ENCODE results near the gene ECSCR. TPM values are rescaled to one million over a fixed set of nuclear protein-coding genes. Genes with fewer than 3 reads are reported as not detected.
"Not testable (repeated sequence)": the region's sequence is repeated elsewhere in the genome, so short reads cannot be mapped to it uniquely, and the experiment has no call there.

The ECSCR gene
- total and polyA plus RNA-seq, 10 of the 15 experiments (the other 5 are each of a cell fraction or from before 2014, with no cell fraction given): 0.15 to 0.83 (median 0.23) TPM; not detected in 3

DNA sequence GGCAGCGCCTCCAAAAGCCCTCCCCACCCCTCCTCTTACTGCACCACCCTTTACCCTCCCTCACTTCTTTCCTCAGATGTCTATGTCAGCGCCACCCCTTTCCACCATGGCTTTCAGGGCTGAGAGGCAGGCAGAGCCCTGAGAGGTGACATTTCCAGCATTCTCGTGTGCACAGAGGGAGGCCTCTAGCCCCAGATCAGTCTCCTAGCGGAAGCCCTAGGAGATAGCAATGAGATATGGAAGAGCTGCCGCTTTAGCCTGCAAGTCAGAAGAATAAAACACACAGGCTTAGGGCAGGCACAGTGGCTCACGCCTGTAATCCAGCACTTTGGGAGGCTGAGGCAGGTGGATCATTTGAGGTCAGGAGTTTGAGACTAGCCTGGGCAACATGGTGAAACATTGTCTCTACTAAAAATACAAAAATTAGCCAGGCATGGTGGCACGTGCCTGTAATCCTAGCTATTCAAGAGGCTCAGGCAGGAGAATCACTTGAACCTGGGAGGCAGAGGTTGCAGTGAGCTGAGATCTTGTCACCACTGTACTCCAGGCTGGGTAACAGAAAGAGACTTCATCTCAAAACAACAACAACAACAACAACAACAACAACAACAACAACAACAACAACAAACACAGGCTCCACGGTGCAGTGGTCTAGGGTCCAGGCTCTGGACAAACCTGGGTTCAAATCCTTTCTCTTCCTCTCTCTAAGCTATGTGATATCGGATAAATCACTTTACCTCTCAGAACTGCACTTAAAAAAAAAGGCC, 16.3 kb upstream of the ECSCR start:
- ChIA-PET SMC1A (ENCODE audit: uncharacterized antibody, unreplicated experiment) (interaction anchor here (0.6 to 2.2 kb wide), 8 partner anchors 17 to 86 kb away, joined by 3 to 9 read pairs (median 3); no protein-coding TSS in a partner anchor), CTCF (interaction anchor here (0.7 to 0.8 kb wide), 3 partner anchors 15 to 23 kb away, joined by 3 read pairs; no protein-coding TSS in a partner anchor), RAD21 (ENCODE audit: unreplicated experiment) (interaction anchor here (0.6 to 2.0 kb wide), 3 partner anchors 18 to 57 kb away, joined by 3 to 6 read pairs (median 4); no protein-coding TSS in a partner anchor), POLR2A (interaction anchor here (0.6 to 1.7 kb wide), 8 partner anchors 9 to 228 kb away, joined by 3 to 8 read pairs (median 3); no protein-coding TSS in a partner anchor)
- H3K27ac ChIP-seq (ENCODE audit: control insufficient read depth, insufficient read depth); ATAC-seq; H3K27me3 ChIP-seq (replicated peaks in 1 of 2; ENCODE audit: control insufficient read depth in 2 of 2, insufficient read depth in 2 of 2, low read length in 1 of 2); H3K9me3 ChIP-seq (replicated peaks; ENCODE audit: control insufficient read depth, insufficient read depth, low read length); DNase-seq (ENCODE audit: low read depth, low spot score); H3K9ac ChIP-seq (ENCODE audit: control insufficient read depth, insufficient read depth, low read length); FAIRE-seq; H3K79me2 ChIP-seq (ENCODE audit: control insufficient read depth, insufficient read depth, low read length); BruUV-seq (replicated peaks); H3K4me3 ChIP-seq; H2AFZ ChIP-seq (ENCODE audit: control insufficient read depth, low read depth, low read length); H3K36me3 ChIP-seq (ENCODE audit: control insufficient read depth in 2 of 2, insufficient read depth in 2 of 2, low read length in 1 of 2); H4K20me1 ChIP-seq (ENCODE audit: control insufficient read depth, insufficient read depth); intact Hi-C loops (cut with micrococcal nuclease; ENCODE audit: unreplicated experiment); in situ Hi-C loops (cut with MboI); H3K4me2 ChIP-seq (ENCODE audit: control insufficient read depth, insufficient read depth): not testable (repeated sequence)
- 66% methylated on average over 9 of the region's 9 CpGs for WGBS (ENCODE audit: insufficient coverage, insufficient replicate concordance, low lambda C conversion rate, missing lambda C conversion rate)
- H3K4me1 ChIP-seq (ENCODE audit: control insufficient read depth, insufficient read depth, low read length): peaks cover 34% of the 10 kb centered on the region
- peak in 1 of 2 experiments; percentile 54; a peak in 1 of 4 replicates for TF ChIP-seq BHLHE40 (IDR thresholded peaks at IDR 0.05; ENCODE audit: borderline replicate concordance in 1 of 2, low read depth in 2 of 2, low read length in 1 of 2)

DNA sequence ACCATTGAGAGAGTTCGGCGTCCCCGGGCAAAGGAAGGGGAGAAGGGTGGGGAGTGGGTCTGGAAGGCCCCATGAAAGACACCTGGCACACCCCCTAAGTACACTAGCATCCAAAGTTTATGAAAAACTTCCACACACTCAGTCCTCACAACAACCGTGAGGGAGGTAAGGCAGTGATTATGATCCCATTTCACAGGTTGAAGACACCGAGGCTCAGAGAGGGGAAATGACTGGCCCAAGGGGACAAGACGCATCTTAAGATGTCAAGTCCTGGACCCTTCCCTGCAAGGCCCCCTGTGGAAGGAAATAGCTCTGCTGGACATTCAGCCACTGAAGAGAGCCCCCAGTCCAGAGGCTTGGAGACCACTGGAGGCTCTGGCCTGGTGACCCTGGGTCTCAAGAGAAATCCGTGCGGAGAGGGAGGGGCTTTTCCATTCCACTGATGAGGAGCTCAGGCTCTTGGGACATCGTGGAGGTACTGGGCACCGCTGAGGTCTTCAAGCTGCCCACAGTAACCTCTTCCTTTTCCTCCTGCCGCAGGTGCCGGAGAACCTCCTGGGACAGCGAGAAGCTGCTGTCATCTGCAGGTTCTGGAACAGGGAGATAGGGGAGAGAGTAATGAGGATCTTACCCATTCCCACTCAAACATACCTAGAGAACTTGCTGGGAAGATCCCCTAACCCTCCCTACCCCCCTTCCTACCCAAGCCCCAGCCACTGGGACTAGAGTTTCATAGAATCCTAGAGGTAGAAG, 13.5 kb upstream of the ECSCR start:
- H3K4me1 ChIP-seq (ENCODE audit: control insufficient read depth, insufficient read depth, low read length): peaks cover 11% of the 10 kb centered on the region
- no TSS peak for BruUV-seq (replicated peaks)
- ChIA-PET RAD21 (ENCODE audit: unreplicated experiment) (interaction anchor here (0.6 kb wide), 1 partner anchor 183 kb away, joined by 3 read pairs; the partner anchor contains the start of gene MATR3), CTCF (no interaction called here), SMC1A (ENCODE audit: uncharacterized antibody, unreplicated experiment) (no interaction called here), POLR2A (interaction anchor here (0.5 to 0.6 kb wide), 2 partner anchors 12 to 18 kb away, joined by 4 to 5 read pairs; no protein-coding TSS in a partner anchor)
- H3K27me3 ChIP-seq (replicated peaks in 1 of 2; ENCODE audit: control insufficient read depth in 2 of 2, insufficient read depth in 2 of 2, low read length in 1 of 2): no peaks in the 10 kb centered on the region
- H3K9ac ChIP-seq (ENCODE audit: control insufficient read depth, insufficient read depth, low read length): no peak overlapping the region
- H3K4me2 ChIP-seq (ENCODE audit: control insufficient read depth, insufficient read depth): no peak overlapping the region
- peaks cover 0 to 4% of the 10 kb centered on the region in 2 experiments; a peak in 2 of 4 replicates for H3K36me3 ChIP-seq (ENCODE audit: control insufficient read depth in 2 of 2, insufficient read depth in 2 of 2, low read length in 1 of 2)
- in situ Hi-C loops (cut with MboI): no loop called here
- H2AFZ ChIP-seq (ENCODE audit: control insufficient read depth, low read depth, low read length): no peak overlapping the region
- intact Hi-C loops (cut with micrococcal nuclease; ENCODE audit: unreplicated experiment): no loop called here
- no peak for ATAC-seq
- H4K20me1 ChIP-seq (ENCODE audit: control insufficient read depth, insufficient read depth): no peaks in the 10 kb centered on the region
- no peak for FAIRE-seq
- no peak overlapping the region for H3K27ac ChIP-seq (ENCODE audit: control insufficient read depth, insufficient read depth)
- H3K9me3 ChIP-seq (replicated peaks; ENCODE audit: control insufficient read depth, insufficient read depth, low read length): no peaks in the 10 kb centered on the region
- no peaks in the 10 kb centered on the region for H3K79me2 ChIP-seq (ENCODE audit: control insufficient read depth, insufficient read depth, low read length)
- H3K4me3 ChIP-seq: no peak overlapping the region
- 76% methylated on average over 13 of the region's 13 CpGs for WGBS (ENCODE audit: insufficient coverage, insufficient replicate concordance, low lambda C conversion rate, missing lambda C conversion rate)
- no peak for DNase-seq (ENCODE audit: low read depth, low spot score)
- TF ChIP-seq ATF7 (IDR thresholded peaks at IDR 0.05; ENCODE audit: low read depth) (no peak), NR2C2 (IDR thresholded peaks at IDR 0.05; ENCODE audit: borderline replicate concordance, control insufficient read depth, insufficient read length, low read depth) (no peak), MTA2 (IDR thresholded peaks at IDR 0.05; ENCODE audit: low read depth) (no peak), POLR2A (IDR thresholded peaks at IDR 0.05; ENCODE audit: low read depth, low read length) (no peak), NR2F1 (conservative IDR thresholded peaks at IDR 0.05) (no peak), CREM (IDR thresholded peaks at IDR 0.05; ENCODE audit: low read depth) (no peak), SMARCA5 (IDR thresholded peaks at IDR 0.05) (no peak), IKZF1 (conservative IDR thresholded peaks at IDR 0.05) (no peak)
- TF ChIP-seq, protein P1, sequence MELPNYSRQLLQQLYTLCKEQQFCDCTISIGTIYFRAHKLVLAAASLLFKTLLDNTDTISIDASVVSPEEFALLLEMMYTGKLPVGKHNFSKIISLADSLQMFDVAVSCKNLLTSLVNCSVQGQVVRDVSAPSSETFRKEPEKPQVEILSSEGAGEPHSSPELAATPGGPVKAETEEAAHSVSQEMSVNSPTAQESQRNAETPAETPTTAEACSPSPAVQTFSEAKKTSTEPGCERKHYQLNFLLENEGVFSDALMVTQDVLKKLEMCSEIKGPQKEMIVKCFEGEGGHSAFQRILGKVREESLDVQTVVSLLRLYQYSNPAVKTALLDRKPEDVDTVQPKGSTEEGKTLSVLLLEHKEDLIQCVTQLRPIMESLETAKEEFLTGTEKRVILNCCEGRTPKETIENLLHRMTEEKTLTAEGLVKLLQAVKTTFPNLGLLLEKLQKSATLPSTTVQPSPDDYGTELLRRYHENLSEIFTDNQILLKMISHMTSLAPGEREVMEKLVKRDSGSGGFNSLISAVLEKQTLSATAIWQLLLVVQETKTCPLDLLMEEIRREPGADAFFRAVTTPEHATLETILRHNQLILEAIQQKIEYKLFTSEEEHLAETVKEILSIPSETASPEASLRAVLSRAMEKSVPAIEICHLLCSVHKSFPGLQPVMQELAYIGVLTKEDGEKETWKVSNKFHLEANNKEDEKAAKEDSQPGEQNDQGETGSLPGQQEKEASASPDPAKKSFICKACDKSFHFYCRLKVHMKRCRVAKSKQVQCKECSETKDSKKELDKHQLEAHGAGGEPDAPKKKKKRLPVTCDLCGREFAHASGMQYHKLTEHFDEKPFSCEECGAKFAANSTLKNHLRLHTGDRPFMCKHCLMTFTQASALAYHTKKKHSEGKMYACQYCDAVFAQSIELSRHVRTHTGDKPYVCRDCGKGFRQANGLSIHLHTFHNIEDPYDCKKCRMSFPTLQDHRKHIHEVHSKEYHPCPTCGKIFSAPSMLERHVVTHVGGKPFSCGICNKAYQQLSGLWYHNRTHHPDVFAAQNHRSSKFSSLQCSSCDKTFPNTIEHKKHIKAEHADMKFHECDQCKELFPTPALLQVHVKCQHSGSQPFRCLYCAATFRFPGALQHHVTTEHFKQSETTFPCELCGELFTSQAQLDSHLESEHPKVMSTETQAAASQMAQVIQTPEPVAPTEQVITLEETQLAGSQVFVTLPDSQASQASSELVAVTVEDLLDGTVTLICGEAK (IDR thresholded peaks at IDR 0.05; ENCODE audit: borderline replicate concordance): no peak

All from GM12878 (cell line).